Esophagus muscularis mucosa (tissue), 3 donors: ENCODE measurements around the gene TRIM8.

Source experiments
- POLR2A ChIP-seq: fragments of 450-650 bp; IDR thresholded peaks from one replicate; pipeline ENCODE4 v1.6.1; 2017; ENCODE audit warnings: antibody characterized with exemption, moderate library complexity, mild to moderate bottlenecking, low read depth
- TF ChIP-seq, protein P1 (sequence below), 3 experiments: fragments of 200-600 bp in 2 of 3; fragments of 450-650 bp in 1 of 3; sonication (generic) in 2 of 3; IDR thresholded peaks; one replicate each; pipeline ENCODE4 v1.5.1; 2017 to 2019; ENCODE audit warnings: antibody characterized with exemption in 3 of 3, mild to moderate bottlenecking in 2 of 3, moderate library complexity in 1 of 3

DNA sequence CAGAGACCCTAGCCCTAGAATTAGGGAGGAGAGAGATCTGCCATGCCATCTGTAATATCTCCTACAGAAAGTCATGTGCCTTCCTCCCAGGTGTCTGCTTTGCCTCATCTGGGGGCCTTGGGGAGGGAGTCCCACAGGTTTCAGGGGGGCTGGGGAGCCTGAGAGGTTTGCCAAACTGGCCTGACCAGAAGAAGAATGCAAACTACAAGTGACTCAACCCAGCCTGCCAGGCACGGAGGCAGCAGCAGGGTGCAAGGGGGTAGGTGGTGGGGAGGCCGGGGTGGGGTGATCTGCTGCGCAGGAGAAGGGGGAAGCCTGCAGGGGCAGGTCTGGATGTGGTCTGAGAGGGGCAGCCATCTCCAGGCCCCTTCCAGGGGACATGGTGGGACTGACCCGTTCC, 9.6 kb upstream of the TRIM8 start:
- no peak for TF ChIP-seq POLR2A
- TF ChIP-seq, protein P1, sequence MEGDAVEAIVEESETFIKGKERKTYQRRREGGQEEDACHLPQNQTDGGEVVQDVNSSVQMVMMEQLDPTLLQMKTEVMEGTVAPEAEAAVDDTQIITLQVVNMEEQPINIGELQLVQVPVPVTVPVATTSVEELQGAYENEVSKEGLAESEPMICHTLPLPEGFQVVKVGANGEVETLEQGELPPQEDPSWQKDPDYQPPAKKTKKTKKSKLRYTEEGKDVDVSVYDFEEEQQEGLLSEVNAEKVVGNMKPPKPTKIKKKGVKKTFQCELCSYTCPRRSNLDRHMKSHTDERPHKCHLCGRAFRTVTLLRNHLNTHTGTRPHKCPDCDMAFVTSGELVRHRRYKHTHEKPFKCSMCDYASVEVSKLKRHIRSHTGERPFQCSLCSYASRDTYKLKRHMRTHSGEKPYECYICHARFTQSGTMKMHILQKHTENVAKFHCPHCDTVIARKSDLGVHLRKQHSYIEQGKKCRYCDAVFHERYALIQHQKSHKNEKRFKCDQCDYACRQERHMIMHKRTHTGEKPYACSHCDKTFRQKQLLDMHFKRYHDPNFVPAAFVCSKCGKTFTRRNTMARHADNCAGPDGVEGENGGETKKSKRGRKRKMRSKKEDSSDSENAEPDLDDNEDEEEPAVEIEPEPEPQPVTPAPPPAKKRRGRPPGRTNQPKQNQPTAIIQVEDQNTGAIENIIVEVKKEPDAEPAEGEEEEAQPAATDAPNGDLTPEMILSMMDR (IDR thresholded peaks at IDR 0.05), result no peak
